K562 (cell line): ENCODE measurements around the gene COX5A. TPM values are rescaled to one million over a fixed set of nuclear protein-coding genes. Genes with fewer than 3 reads are reported as not detected.
A peak's percentile ranks its signal among the peaks of the same experiment; 100 is the strongest.

Experiments
- ATAC-seq: fragments of 200-7000 bp; cut with Tn5 transposase; 3 replicates; pipeline ENCODE4 v1.9.1; 2020; ENCODE audit warnings: moderate library complexity
- BruUV-seq: library from RNA; stranded (reverse); fragments of 400-500 nt; replicated peaks from 2 replicates; lab custom pipeline; 2021; lab: Mats Ljungman, UMichigan
- CTCF ChIA-PET: fragments of 300-600 bp; formaldehyde crosslinking; extraction: SDS; loops from one replicate; lab custom pipeline; 2021; ENCODE audit warnings: low intra/inter-chr PET ratio; lab: Yijun Ruan, JAX
- POLR2A ChIA-PET: fragments of 300-600, 350-650 bp; sonication (Branson Sonifier 250); formaldehyde crosslinking; extraction: SDS; loops from one replicate; lab custom pipeline; 2021; ENCODE audit warnings: antibody characterized with exemption, inconsistent platforms; lab: Yijun Ruan, JAX
- DNase-seq, 4 experiments: peaks; one replicate each; pipeline versions ENCODE4 v3.0.0 to v3.0.0-alpha.2; 2011 to 2018; ENCODE audit warnings: low spot score in 3 of 4, mixed read lengths in 3 of 4; ENCODE audit errors: extremely low read depth in 1 of 4
- FAIRE-seq: peaks from 2 replicates; lab custom pipeline; 2011; peaks lifted over from hg19 to GRCh38; lab: Jason Lieb, UNC
- H2AFZ ChIP-seq: 2 replicates; pipeline ENCODE4 v1.6.0; 2011; ENCODE audit warnings: low read depth, low read length, control low read depth, inconsistent platforms
- H3K27ac ChIP-seq: fragments of 200-600 bp; 3 replicates; pipeline ENCODE4 v1.8.0; 2011; ENCODE audit warnings: low read depth, mild to moderate bottlenecking, control low read depth, inconsistent platforms, low read length, moderate library complexity, mixed read lengths; ENCODE audit errors: extremely low read depth
- H3K27me3 ChIP-seq, 2 experiments: fragments of 300-600 bp in 1 of 2; 2 replicates in 1 of 2; 3 replicates in 1 of 2; pipeline versions ENCODE4 v1.6.0 to v1.8.0; 2011; ENCODE audit warnings: inconsistent platforms in 2 of 2, low read length in 2 of 2, mild to moderate bottlenecking in 1 of 2, mixed read lengths in 1 of 2, moderate library complexity in 1 of 2; ENCODE audit not compliant: control insufficient read depth in 2 of 2, insufficient read depth in 2 of 2
- H3K36me3 ChIP-seq: fragments of 300-600 bp; 3 replicates; pipeline ENCODE4 v1.8.0; 2011; ENCODE audit warnings: mild to moderate bottlenecking, low read length, inconsistent platforms; ENCODE audit not compliant: control insufficient read depth, insufficient read depth
- H3K4me1 ChIP-seq, 2 experiments: fragments of 200-600 bp in 1 of 2; replicated peaks in 1 of 2; 2 replicates in 1 of 2; 3 replicates in 1 of 2; pipeline versions ENCODE4 v1.5.1 to v1.8.0; 2011; ENCODE audit warnings: inconsistent platforms in 2 of 2, low read length in 2 of 2, mild to moderate bottlenecking in 1 of 2, mixed read lengths in 1 of 2, moderate library complexity in 1 of 2; ENCODE audit not compliant: control insufficient read depth in 2 of 2, insufficient read depth in 2 of 2
- H3K4me2 ChIP-seq: 2 replicates; pipeline ENCODE4 v1.6.1; 2011; ENCODE audit warnings: low read length, control low read depth, inconsistent platforms, mixed read lengths; ENCODE audit not compliant: insufficient read depth
- H3K4me3 ChIP-seq: fragments of 200-600 bp; sonication (generic), shearing (Covaris generic); 2 replicates; pipeline ENCODE4 v1.5.1; 2016; ENCODE audit warnings: control low read depth, inconsistent platforms
- H3K79me2 ChIP-seq: fragments of 200-600 bp; 3 replicates; pipeline ENCODE4 v1.8.0; 2011; ENCODE audit warnings: low read length, inconsistent platforms; ENCODE audit not compliant: control insufficient read depth, insufficient read depth
- H3K9ac ChIP-seq, 2 experiments: 2 replicates each; pipeline versions ENCODE4 v1.6.0 to v1.6.1; 2011; ENCODE audit warnings: low read depth in 2 of 2, low read length in 2 of 2, control low read depth in 1 of 2, inconsistent platforms in 1 of 2, mild to moderate bottlenecking in 1 of 2, mixed read lengths in 1 of 2; ENCODE audit not compliant: insufficient read depth in 1 of 2
- H3K9me1 ChIP-seq: one replicate; pipeline ENCODE4 v1.6.0; 2011; ENCODE audit warnings: inconsistent platforms, mild to moderate bottlenecking, low read length, moderate library complexity; ENCODE audit not compliant: control insufficient read depth, insufficient read depth
- H3K9me3 ChIP-seq: replicated peaks from 2 replicates; pipeline ENCODE4 v1.5.1; 2011; ENCODE audit warnings: low read depth, low read length, inconsistent platforms; ENCODE audit not compliant: control insufficient read depth, insufficient read depth
- H4K20me1 ChIP-seq: replicated peaks from 2 replicates; pipeline ENCODE4 v1.6.1; 2011; ENCODE audit warnings: low read length, inconsistent platforms, mixed read lengths; ENCODE audit not compliant: control insufficient read depth, insufficient read depth
- BRD9 ChIP-seq: fragments of 450-650 bp; IDR thresholded peaks from 2 replicates; pipeline ENCODE4 v1.6.1; 2018; ENCODE audit warnings: low read depth; ENCODE audit not compliant: partially characterized antibody
- CEBPB ChIP-seq: fragments of 450-650 bp; IDR thresholded peaks from 2 replicates; pipeline ENCODE4 v1.6.1; 2016; ENCODE audit warnings: missing genetic modification characterization, missing compliant biosample characterization
- REST ChIP-seq, 2 experiments: fragments of 450-650 bp; formaldehyde crosslinking in 1 of 2; IDR thresholded peaks; 2 replicates each; pipeline versions ENCODE4 v1.4.0 to v1.6.1; 2014 to 2020; ENCODE audit warnings: mild to moderate bottlenecking in 2 of 2, borderline replicate concordance in 1 of 2, low read depth in 1 of 2
- THRAP3 ChIP-seq: fragments of 450-650 bp; IDR thresholded peaks from 2 replicates; pipeline ENCODE4 v1.6.1; 2016; ENCODE audit warnings: mild to moderate bottlenecking, inconsistent platforms, borderline replicate concordance
- ZNF407 ChIP-seq: fragments of 450-650 bp; IDR thresholded peaks from 2 replicates; pipeline ENCODE4 v1.6.1; 2016; ENCODE audit warnings: low read depth
- ZNF551 ChIP-seq: fragments of 250-450 bp; sonication (Bioruptor Pico); IDR thresholded peaks from 2 replicates; pipeline ENCODE4 v1.5.0; 2021; ENCODE audit warnings: mild to moderate bottlenecking, moderate library complexity
- WGBS: fragments of 100-300 bp; shearing (Covaris generic); methylation state at CpG from one replicate; pipeline ENCODE4 v1.1.6; 2016; ENCODE audit warnings: low coverage, mixed read lengths; ENCODE audit not compliant: insufficient coverage; ENCODE audit errors: missing lambda C conversion rate; 5-methylcytosine and 5-hydroxymethylcytosine counted together
- in situ Hi-C: fragments of 300-500 bp; cut with MboI; formaldehyde crosslinking; loops from 4 replicates; pipeline ENCODE4 v1.15.0; 2018; ENCODE audit warnings: inconsistent platforms, mixed read lengths
- intact Hi-C: fragments of 100-400 bp; cut with micrococcal nuclease; formaldehyde crosslinking; loops from 2 replicates; pipeline ENCODE4 v1.14.2; 2022
- polyA plus RNA-seq, 8 experiments: library from polyadenylated mRNA; depleted of rRNA in 4 of 8; stranded (reverse) in 5 of 8; unstranded in 3 of 8; fragments of >200 nt; fragmentation: Nextera tagmentation in 2 of 8; fragmentation: Illumina TruSeq in 1 of 8; extraction: Ambion mirVana in 2 of 8; extraction: Trizol in 1 of 8; gene quantifications; 2 replicates each; pipeline versions ENCODE4 v1.2.1 to v1.2.3, GENCODE V29; 2011 to 2014; ENCODE audit warnings: inconsistent platforms in 1 of 8, missing spikeins in 1 of 8
- total RNA-seq, 7 experiments: library from RNA; depleted of rRNA in 6 of 7; stranded (reverse); fragments of >200 nt in 6 of 7; fragmentation: Illumina TruSeq in 2 of 7; extraction: Trizol in 2 of 7; gene quantifications; 2 replicates each; pipeline versions ENCODE4 v1.2.1 to v1.2.3, GENCODE V29; 2011 to 2021; ENCODE audit warnings: low replicate concordance in 1 of 7

COX5A gene
- total and polyA plus RNA-seq, 9 of the 15 experiments (the other 6 are each of a cell fraction or from before 2014, with no cell fraction given): 86.8 to 553 (median 371) TPM

GRCh38 chr15:74903676-74904075, 34.2 kb downstream of the COX5A start:
- ChIA-PET POLR2A (interaction anchor here (0.6 to 1.7 kb wide), 4 partner anchors 9 to 358 kb away, joined by 3 to 10 read pairs (median 4); no protein-coding TSS in a partner anchor), CTCF (no interaction called here)
- Histone ChIP-seq H3K79me2 (peaks cover 23% of the 10 kb centered on the region), H3K36me3 (peaks cover 58% of the 10 kb centered on the region), H3K4me1 (peaks cover 13 to 14% of the 10 kb centered on the region in 2 experiments; a peak in 4 of 5 replicates), H3K27me3 (no peaks in the 10 kb centered on the region), H3K4me3 (no peak overlapping the region), H2AFZ (no peak overlapping the region), H3K9me3 (no peaks in the 10 kb centered on the region), H3K9me1 (no peaks in the 10 kb centered on the region), H3K4me2 (no peak overlapping the region), H4K20me1 (no peaks in the 10 kb centered on the region), H3K27ac (no peak overlapping the region), H3K9ac (no peak overlapping the region)
- no TSS peak for BruUV-seq
- FAIRE-seq: no peak
- intact Hi-C loops: no loop called here
- in situ Hi-C loops: no loop called here
- ATAC-seq: no peak
- 77% methylated on average over 1 of the region's 1 CpG for WGBS
- peak in 1 of 4 experiments; percentile 1 for DNase-seq
- no peak for TF ChIP-seq BRD9
- TF ChIP-seq THRAP3: no peak
- no peak for TF ChIP-seq ZNF407
- no peak for TF ChIP-seq REST (IDR thresholded peaks at IDR 0.05; ENCODE audit: borderline replicate concordance)
- no peak for TF ChIP-seq REST (CRISPR knock-in tag; IDR thresholded peaks at IDR 0.05; ENCODE audit: low read depth)
- no peak for TF ChIP-seq CEBPB (tag)
- TF ChIP-seq ZNF551: no peak
